ENCODE measurements around the gene PLEKHM1. TPM values are rescaled to one million over a fixed set of nuclear protein-coding genes. Genes with fewer than 3 reads are reported as not detected.
A peak's percentile ranks its signal among the peaks of the same experiment; 100 is the strongest.
"Not testable (repeated sequence)": the region's sequence is repeated elsewhere in the genome, so short reads cannot be mapped to it uniquely, and the experiment has no call there.

Gene PLEKHM1
- polyA plus RNA-seq (2013, experiment 1 of 2) = 9.0 TPM
- 6.3 TPM for polyA plus RNA-seq (2013, experiment 2 of 2)

- 3 to 7% methylated on average over 6 to 18 of the region's 59 CpGs for WGBS, 2 experiments (ENCODE audit: insufficient coverage in 2 of 2)
- H3K36me3 ChIP-seq (ENCODE audit: control insufficient read depth, insufficient read depth, low read length); H3K9me3 ChIP-seq (ENCODE audit: control insufficient read depth, low read length); H3K4me1 ChIP-seq (ENCODE audit: control insufficient read depth, insufficient read depth, low read length, poor library complexity, severe bottlenecking): not testable (repeated sequence)
- Histone ChIP-seq H3K4me3 (ENCODE audit: extremely low read depth, insufficient read depth, low read length, poor library complexity, severe bottlenecking) (peak within 1 kb of the TSS; percentile 58), H3K27ac (ENCODE audit: low read depth, low read length, severe bottlenecking) (peak within 1 kb of the TSS; percentile 23)
Observed at GRCh38 chr17:45490615-45491433, at the start of gene PLEKHM1. Gene PLEKHM1, minus strand, starts transcription at chr17:45490721. Its CDS starts 8,237 bp downstream, at chr17:45482484.

- H3K27ac ChIP-seq (ENCODE audit: low read depth, low read length, severe bottlenecking); H3K4me1 ChIP-seq (ENCODE audit: control insufficient read depth, insufficient read depth, low read length, poor library complexity, severe bottlenecking); H3K9me3 ChIP-seq (ENCODE audit: control insufficient read depth, low read length); H3K36me3 ChIP-seq (ENCODE audit: control insufficient read depth, insufficient read depth, low read length); H3K4me3 ChIP-seq (ENCODE audit: extremely low read depth, insufficient read depth, low read length, poor library complexity, severe bottlenecking): not testable (repeated sequence)
- WGBS, 2 experiments (ENCODE audit: insufficient coverage in 2 of 2) = no CpG with 5 or more reads among the region's 7 CpGs
Observed at GRCh38 chr17:45538168-45538567, 47.6 kb upstream of the PLEKHM1 start.

DNA sequence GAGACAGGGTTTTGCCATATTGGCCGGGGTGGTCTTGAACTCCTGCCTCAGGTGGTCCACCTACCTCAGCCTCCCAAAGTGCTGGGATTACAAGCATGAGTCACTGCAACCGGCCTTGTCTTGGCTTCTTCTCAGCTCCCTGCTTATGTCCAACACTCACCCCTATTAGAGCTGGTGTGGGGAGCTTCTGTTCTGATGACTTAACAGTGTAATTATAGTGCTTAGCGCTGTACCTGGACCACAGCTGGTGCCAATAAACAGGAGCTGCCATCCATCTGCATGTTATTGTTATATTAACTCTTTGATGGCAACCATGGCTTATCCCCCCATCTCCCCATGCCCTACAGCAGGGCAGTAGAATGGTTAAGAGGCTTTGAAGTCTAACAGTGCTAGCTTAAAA, 15.6 kb upstream of the PLEKHM1 start:
- H3K4me3 ChIP-seq (ENCODE audit: extremely low read depth, insufficient read depth, low read length, poor library complexity, severe bottlenecking); H3K27ac ChIP-seq (ENCODE audit: low read depth, low read length, severe bottlenecking); H3K36me3 ChIP-seq (ENCODE audit: control insufficient read depth, insufficient read depth, low read length); H3K4me1 ChIP-seq (ENCODE audit: control insufficient read depth, insufficient read depth, low read length, poor library complexity, severe bottlenecking); H3K9me3 ChIP-seq (ENCODE audit: control insufficient read depth, low read length): not testable (repeated sequence)
- WGBS, 2 experiments (ENCODE audit: insufficient coverage in 2 of 2) = 100% methylated on average over 1 to 2 of the region's 3 CpGs

DNA sequence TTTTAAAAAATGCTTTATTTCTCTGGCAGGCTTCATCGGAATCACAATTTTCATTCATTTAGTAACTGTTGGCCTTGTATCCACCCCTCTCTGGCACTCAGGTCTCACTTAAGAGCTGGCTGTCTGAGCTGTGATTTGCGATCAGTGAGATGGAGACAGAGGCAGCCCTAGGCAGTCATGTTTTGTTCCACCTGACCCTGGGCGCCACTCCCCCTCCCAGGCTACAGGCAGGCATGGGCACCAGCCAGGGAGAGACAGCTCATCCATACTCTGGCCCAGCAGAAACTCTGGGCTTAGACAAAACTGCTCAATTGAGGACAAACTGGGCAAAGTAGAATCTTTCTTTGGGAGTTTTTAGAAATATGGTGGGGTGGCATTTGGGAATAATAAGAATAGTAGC, 14.7 kb upstream of the PLEKHM1 start:
- H3K36me3 ChIP-seq (ENCODE audit: control insufficient read depth, insufficient read depth, low read length); H3K27ac ChIP-seq (ENCODE audit: low read depth, low read length, severe bottlenecking); H3K4me1 ChIP-seq (ENCODE audit: control insufficient read depth, insufficient read depth, low read length, poor library complexity, severe bottlenecking); H3K4me3 ChIP-seq (ENCODE audit: extremely low read depth, insufficient read depth, low read length, poor library complexity, severe bottlenecking); H3K9me3 ChIP-seq (ENCODE audit: control insufficient read depth, low read length): not testable (repeated sequence)
- 92 to 100% methylated on average over 1 to 2 of the region's 3 CpGs for WGBS, 2 experiments (ENCODE audit: insufficient coverage in 2 of 2)

DNA sequence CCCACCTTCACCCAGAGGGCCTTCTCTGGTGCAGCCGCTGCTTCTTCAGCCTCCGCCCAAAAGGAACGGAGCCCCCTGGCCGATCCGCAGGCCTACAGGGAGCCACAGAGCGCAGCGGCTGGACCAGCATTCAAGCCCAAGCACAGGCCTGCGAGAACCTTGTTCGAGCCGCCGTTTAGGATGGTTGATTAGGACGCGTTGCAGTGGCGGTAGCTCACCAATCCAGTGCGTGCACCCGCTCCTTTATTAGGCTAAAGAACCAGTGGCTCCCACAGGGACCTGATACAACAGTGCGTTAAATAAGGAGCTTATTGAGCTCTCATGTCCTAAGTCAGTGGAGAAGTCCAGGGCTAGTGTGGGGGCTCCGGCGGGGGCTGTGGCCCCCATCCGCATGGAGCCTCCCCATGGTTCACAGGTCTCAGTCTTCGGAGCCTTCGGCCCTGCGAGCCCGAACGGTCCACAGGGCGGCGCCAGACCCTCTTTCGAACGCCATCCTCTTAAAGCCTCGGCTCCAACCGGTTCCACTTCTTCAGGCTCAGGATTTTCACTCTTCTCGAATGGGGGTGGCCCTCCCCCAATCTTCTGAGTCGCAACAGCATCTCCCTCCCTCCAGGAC, 10.7 kb upstream of the PLEKHM1 start:
- not testable (repeated sequence) for H3K9me3 ChIP-seq (ENCODE audit: control insufficient read depth, low read length); H3K36me3 ChIP-seq (ENCODE audit: control insufficient read depth, insufficient read depth, low read length); H3K4me3 ChIP-seq (ENCODE audit: extremely low read depth, insufficient read depth, low read length, poor library complexity, severe bottlenecking); H3K4me1 ChIP-seq (ENCODE audit: control insufficient read depth, insufficient read depth, low read length, poor library complexity, severe bottlenecking); H3K27ac ChIP-seq (ENCODE audit: low read depth, low read length, severe bottlenecking)
- WGBS, 2 experiments (ENCODE audit: insufficient coverage in 2 of 2) = 76 to 90% methylated on average over 12 to 15 of the region's 33 CpGs

DNA sequence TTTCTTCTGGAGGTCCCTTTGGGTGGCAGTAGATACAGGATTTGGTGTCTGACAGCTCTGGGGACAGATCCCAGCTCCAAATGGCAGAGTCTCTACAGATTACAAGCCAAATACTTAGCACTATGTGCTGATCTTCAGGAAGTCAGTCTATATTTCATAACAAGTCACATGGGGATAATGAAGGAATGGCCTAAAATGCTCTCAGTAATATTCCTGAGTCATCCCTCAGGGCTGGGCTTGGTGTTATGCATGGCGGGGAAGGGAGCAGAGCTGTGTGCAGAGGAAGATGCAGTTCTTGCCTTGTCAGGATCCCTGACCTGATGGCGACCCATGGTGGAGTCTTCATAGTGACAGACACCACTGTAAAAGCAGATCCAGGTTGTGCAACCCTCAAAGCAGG, 10.0 kb upstream of the PLEKHM1 start:
- H3K36me3 ChIP-seq (ENCODE audit: control insufficient read depth, insufficient read depth, low read length); H3K4me3 ChIP-seq (ENCODE audit: extremely low read depth, insufficient read depth, low read length, poor library complexity, severe bottlenecking); H3K27ac ChIP-seq (ENCODE audit: low read depth, low read length, severe bottlenecking); H3K9me3 ChIP-seq (ENCODE audit: control insufficient read depth, low read length); H3K4me1 ChIP-seq (ENCODE audit: control insufficient read depth, insufficient read depth, low read length, poor library complexity, severe bottlenecking): not testable (repeated sequence)
- no CpG with 5 or more reads among the region's 2 CpGs for WGBS, 2 experiments (ENCODE audit: insufficient coverage in 2 of 2)

DNA sequence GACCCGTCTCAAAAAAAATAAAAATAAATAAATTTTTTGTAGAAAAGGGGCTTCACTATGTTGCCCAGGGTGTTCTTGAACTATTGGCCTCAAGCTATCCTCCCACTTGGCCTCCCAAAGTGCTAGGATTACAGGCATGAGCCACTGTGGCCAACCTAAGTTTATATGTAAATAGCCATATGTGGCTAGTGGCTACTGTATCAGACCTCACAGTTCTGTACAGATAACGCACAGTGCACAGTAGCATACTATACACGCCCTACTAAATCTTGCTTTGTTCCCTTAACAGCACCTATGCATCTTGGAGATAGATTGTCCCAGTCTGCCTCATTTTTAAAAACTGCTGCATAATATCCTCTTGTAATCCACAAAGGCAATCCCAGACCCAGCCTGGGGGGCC, 8.7 kb upstream of the PLEKHM1 start:
- WGBS, 2 experiments (ENCODE audit: insufficient coverage in 2 of 2) = no CpG with 5 or more reads among the region's 3 CpGs

DNA sequence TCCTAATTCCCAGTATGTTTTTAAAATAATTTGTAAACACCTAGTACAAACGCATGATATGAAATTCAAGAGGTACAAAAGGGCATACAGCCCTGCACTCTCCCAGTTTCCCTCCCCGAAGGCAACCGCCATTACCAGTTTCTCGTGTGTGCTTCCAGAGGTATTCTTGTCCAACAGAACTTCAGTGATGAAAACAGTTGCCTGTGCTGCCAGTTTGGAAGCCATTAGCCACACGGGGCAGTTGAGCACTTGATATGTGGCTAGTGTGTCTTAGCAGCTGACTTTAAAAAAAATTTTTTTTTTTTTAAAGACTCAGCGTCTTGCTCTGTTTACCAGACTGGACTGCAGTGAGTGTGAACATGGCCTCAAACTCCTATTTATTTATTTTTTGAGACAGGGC, 7.9 kb upstream of the PLEKHM1 start:
- H3K4me1 ChIP-seq (ENCODE audit: control insufficient read depth, insufficient read depth, low read length, poor library complexity, severe bottlenecking) = not testable (repeated sequence)

More for the DNA sequence above, 8.7 kb upstream of the PLEKHM1 start:
- H3K27ac ChIP-seq (ENCODE audit: low read depth, low read length, severe bottlenecking); H3K9me3 ChIP-seq (ENCODE audit: control insufficient read depth, low read length); H3K4me3 ChIP-seq (ENCODE audit: extremely low read depth, insufficient read depth, low read length, poor library complexity, severe bottlenecking); H3K4me1 ChIP-seq (ENCODE audit: control insufficient read depth, insufficient read depth, low read length, poor library complexity, severe bottlenecking); H3K36me3 ChIP-seq (ENCODE audit: control insufficient read depth, insufficient read depth, low read length): not testable (repeated sequence)

DNA sequence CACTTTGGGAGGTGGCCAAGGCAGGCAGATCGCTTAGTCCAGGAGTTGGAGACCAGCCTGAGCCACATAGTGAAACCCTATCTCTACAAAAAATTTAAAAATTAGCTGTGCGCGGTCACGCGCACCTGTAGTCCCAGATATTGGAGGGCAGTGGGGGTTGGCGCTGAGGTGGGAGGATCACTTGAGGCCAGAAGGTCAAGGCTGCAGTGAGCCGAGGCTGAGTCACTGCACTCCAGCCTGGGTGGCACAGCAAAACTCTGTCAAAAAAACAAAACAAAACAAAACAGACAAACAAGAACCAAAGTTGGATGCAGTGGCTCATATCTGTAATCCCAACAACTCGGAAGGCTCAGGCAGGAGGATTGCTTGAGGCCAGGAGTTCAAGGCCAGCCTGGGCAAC, 6.9 kb upstream of the PLEKHM1 start:
- H3K36me3 ChIP-seq (ENCODE audit: control insufficient read depth, insufficient read depth, low read length); H3K4me1 ChIP-seq (ENCODE audit: control insufficient read depth, insufficient read depth, low read length, poor library complexity, severe bottlenecking); H3K27ac ChIP-seq (ENCODE audit: low read depth, low read length, severe bottlenecking); H3K4me3 ChIP-seq (ENCODE audit: extremely low read depth, insufficient read depth, low read length, poor library complexity, severe bottlenecking); H3K9me3 ChIP-seq (ENCODE audit: control insufficient read depth, low read length): not testable (repeated sequence)
- WGBS, 2 experiments (ENCODE audit: insufficient coverage in 2 of 2) = 93% methylated on average over 5 of the region's 8 CpGs; no CpG with 5 or more reads in 1 of the 2 experiments

More for the DNA sequence above, 7.9 kb upstream of the PLEKHM1 start:
- not testable (repeated sequence) for H3K27ac ChIP-seq (ENCODE audit: low read depth, low read length, severe bottlenecking); H3K36me3 ChIP-seq (ENCODE audit: control insufficient read depth, insufficient read depth, low read length); H3K9me3 ChIP-seq (ENCODE audit: control insufficient read depth, low read length); H3K4me3 ChIP-seq (ENCODE audit: extremely low read depth, insufficient read depth, low read length, poor library complexity, severe bottlenecking)
- WGBS, 2 experiments (ENCODE audit: insufficient coverage in 2 of 2) = 100% methylated on average over 1 of the region's 6 CpGs; no CpG with 5 or more reads in 1 of the 2 experiments

- WGBS, 2 experiments (ENCODE audit: insufficient coverage in 2 of 2) = 100% methylated on average over 2 of the region's 3 CpGs; no CpG with 5 or more reads in 1 of the 2 experiments
- H3K27ac ChIP-seq (ENCODE audit: low read depth, low read length, severe bottlenecking); H3K9me3 ChIP-seq (ENCODE audit: control insufficient read depth, low read length); H3K4me1 ChIP-seq (ENCODE audit: control insufficient read depth, insufficient read depth, low read length, poor library complexity, severe bottlenecking); H3K4me3 ChIP-seq (ENCODE audit: extremely low read depth, insufficient read depth, low read length, poor library complexity, severe bottlenecking); H3K36me3 ChIP-seq (ENCODE audit: control insufficient read depth, insufficient read depth, low read length): not testable (repeated sequence)
Observed at GRCh38 chr17:45496507-45496906, 6.0 kb upstream of the PLEKHM1 start.

DNA sequence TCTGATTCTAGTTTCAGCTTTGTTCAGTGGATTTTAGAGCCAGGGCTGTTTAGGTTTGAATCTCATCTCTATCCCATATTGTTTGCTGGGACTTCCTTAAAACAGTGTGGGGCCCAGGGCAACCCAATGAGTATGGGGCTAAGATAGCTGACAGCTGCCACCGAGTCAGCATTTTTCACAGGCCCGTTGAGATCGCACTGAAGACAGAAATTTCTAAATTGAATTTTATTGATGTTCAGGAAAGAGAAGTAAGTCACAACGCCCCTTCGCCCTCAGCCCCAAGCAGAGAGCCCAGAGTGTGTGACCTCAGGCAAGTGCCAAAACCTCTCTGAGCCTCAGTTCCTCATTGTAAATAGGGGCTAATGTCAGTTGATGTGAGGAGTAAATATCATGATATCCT, 4.0 kb upstream of the PLEKHM1 start:
- not testable (repeated sequence) for H3K4me3 ChIP-seq (ENCODE audit: extremely low read depth, insufficient read depth, low read length, poor library complexity, severe bottlenecking); H3K4me1 ChIP-seq (ENCODE audit: control insufficient read depth, insufficient read depth, low read length, poor library complexity, severe bottlenecking); H3K27ac ChIP-seq (ENCODE audit: low read depth, low read length, severe bottlenecking); H3K36me3 ChIP-seq (ENCODE audit: control insufficient read depth, insufficient read depth, low read length); H3K9me3 ChIP-seq (ENCODE audit: control insufficient read depth, low read length)
- WGBS, 2 experiments (ENCODE audit: insufficient coverage in 2 of 2) = 90% methylated on average over 3 of the region's 5 CpGs
